Effector memory CD8-positive, alpha-beta T cell (primary cell): ENCODE measurements around the gene HAGHL.
"Not testable (repeated sequence)": the region's sequence is repeated elsewhere in the genome, so short reads cannot be mapped to it uniquely, and the experiment has no call there.

Experiments used
- ATAC-seq: fragments of 150-1000 bp; cut with Tn5 transposase; replicated peaks from 2 replicates; pipeline ENCODE4 v1.10.0; 2021; ENCODE audit warnings: mild to moderate bottlenecking, moderate library complexity
- DNase-seq, 3 experiments: peaks; one replicate each; pipeline ENCODE4 v3.0.0; 2021
- H3K27ac Mint-ChIP-seq, 2 donors: one replicate each; pipeline ENCODE4 v1.8.0; 2022; ENCODE audit warnings: mild to moderate bottlenecking in 2 of 2, mixed read lengths in 2 of 2, moderate library complexity in 2 of 2
- H3K27me3 Mint-ChIP-seq, 2 donors: one replicate each; pipeline ENCODE4 v1.8.0; 2022; ENCODE audit warnings: mixed read lengths in 2 of 2
- H3K36me3 Mint-ChIP-seq: one replicate; pipeline ENCODE4 v1.8.0; 2022; ENCODE audit warnings: mild to moderate bottlenecking, moderate library complexity, mixed read lengths; ENCODE audit not compliant: insufficient read depth
- H3K4me1 Mint-ChIP-seq, 2 donors: one replicate each; pipeline ENCODE4 v1.8.0; 2022; ENCODE audit warnings: low read depth in 2 of 2, mixed read lengths in 2 of 2
- H3K4me3 Mint-ChIP-seq, 2 donors: one replicate each; pipeline ENCODE4 v1.8.0; 2022; ENCODE audit warnings: mild to moderate bottlenecking in 2 of 2, mixed read lengths in 2 of 2, moderate library complexity in 2 of 2
- H3K9me3 Mint-ChIP-seq, 2 donors: one replicate each; pipeline ENCODE4 v1.8.0; 2022; ENCODE audit warnings: mixed read lengths in 2 of 2

Gene HAGHL

DNA sequence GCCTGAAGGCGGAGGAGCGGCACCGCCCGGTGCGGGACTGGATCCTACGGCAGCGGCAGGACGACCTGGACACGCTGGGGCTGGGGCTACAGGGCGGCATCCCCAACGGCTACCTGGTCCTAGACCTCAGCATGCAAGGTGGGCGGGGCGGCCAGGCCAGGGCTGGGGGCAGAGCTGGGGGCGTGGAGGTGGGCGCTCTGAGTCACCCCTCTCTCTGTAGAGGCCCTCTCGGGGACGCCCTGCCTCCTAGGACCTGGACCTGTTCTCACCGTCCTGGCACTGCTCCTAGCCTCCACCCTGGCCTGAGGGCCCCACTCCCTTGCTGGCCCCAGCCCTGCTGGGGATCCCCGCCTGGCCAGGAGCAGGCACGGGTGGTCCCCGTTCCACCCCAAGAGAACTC is 41.5 kb downstream of the HAGHL start:
- Mint-ChIP-seq H3K4me1 (no peaks in the 10 kb centered on the region), H3K27ac (no peak overlapping the region)

DNA sequence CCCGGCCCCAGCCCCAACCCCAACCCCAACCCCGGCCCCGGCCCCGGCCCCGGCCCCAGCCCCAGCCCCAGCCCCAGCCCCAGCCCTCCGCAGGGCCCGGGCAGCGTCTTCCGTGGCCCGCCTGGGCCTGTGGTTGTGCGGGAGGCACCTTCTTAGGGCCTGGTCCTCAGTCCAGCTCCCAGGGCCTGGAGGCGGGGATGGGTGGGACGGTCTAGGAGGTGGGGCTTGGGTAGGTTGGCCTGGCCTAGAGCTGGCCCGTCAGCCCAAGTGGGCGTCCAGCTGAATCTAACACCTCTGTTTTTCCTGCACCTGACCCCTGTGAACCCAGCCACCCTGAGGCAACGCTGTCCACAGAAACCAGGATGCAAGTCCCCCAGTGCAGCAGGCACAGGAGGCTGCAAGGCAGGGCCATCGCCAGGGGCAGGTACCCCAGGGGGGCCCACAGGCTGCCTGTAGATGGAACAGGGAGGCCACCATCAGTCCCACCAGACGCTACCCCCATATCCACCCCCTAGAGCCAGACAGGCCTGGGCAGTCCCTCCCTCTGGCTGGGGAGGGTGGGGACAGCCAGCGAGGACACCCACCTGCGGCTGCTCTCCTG is 42.4 kb downstream of the HAGHL start:
- no peak overlapping the region for H3K4me3 Mint-ChIP-seq
- peaks cover 0 to 6% of the 10 kb centered on the region in 2 donors for H3K27me3 Mint-ChIP-seq
- no peak for DNase-seq
- no peaks in the 10 kb centered on the region for H3K36me3 Mint-ChIP-seq
- H3K4me1 Mint-ChIP-seq = no peaks in the 10 kb centered on the region
- no peak overlapping the region for H3K27ac Mint-ChIP-seq
- no peak for ATAC-seq
- H3K9me3 Mint-ChIP-seq = no peaks in the 10 kb centered on the region

More for the DNA sequence above, 41.5 kb downstream of the HAGHL start:
- no peak for DNase-seq
- Mint-ChIP-seq H3K9me3 (no peaks in the 10 kb centered on the region), H3K4me3 (no peak overlapping the region), H3K27me3 (peaks cover 0 to 6% of the 10 kb centered on the region in 2 donors), H3K36me3 (no peaks in the 10 kb centered on the region)
- no peak for ATAC-seq

DNA sequence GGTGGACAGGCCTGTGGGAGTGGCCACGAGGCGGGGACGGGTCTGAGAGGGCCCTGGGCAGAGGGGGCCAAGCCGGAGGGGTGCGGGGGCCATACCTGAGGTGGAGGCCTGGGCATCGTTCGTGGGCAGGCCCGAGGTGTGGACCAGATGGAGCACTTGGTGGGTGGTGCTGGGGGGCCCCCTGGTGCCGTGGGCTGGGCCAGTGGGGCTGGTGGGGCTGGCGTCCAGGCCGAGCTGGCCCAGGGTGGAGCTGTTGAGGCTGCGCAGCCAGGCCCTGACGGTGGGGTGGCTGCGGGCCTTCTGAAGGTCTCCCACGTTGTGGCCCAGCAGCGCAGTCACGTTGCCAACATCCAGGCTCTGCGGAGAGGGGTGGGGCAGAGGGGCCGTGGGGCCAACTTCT is 43.0 kb downstream of the HAGHL start:
- H3K27ac Mint-ChIP-seq = no peak overlapping the region
- H3K36me3 Mint-ChIP-seq = no peaks in the 10 kb centered on the region
- DNase-seq (no peak), ATAC-seq (no peak)
- no peaks in the 10 kb centered on the region for H3K9me3 Mint-ChIP-seq
- peaks cover 0 to 6% of the 10 kb centered on the region in 2 donors for H3K27me3 Mint-ChIP-seq
- no peaks in the 10 kb centered on the region for H3K4me1 Mint-ChIP-seq
- no peak overlapping the region for H3K4me3 Mint-ChIP-seq

DNA sequence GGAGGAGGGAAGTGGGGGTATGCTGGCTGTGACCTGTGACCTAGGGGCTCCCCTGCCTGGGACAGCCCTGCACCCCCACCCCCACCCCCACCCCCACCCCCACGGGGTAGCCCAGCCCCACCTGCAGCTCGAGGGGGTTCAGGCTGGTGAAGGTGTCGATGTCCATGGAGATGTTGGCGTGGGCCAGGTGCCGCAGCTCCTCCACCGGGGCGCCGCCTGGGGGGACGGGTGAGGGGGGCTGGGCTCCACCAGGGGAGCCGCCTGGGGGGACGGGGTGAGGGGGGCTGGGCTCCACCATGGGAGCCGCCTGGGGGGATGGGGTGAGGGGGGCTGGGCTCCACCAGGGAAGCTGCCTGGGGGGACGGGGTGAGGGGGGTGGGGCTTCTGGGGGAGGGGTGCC is 43.5 kb downstream of the HAGHL start:
- Mint-ChIP-seq H3K27me3 (peaks cover 0 to 6% of the 10 kb centered on the region in 2 donors), H3K4me1 (no peaks in the 10 kb centered on the region), H3K27ac (no peak overlapping the region), H3K4me3 (no peak overlapping the region), H3K36me3 (no peaks in the 10 kb centered on the region), H3K9me3 (no peaks in the 10 kb centered on the region)
- ATAC-seq (no peak), DNase-seq (no peak)

DNA sequence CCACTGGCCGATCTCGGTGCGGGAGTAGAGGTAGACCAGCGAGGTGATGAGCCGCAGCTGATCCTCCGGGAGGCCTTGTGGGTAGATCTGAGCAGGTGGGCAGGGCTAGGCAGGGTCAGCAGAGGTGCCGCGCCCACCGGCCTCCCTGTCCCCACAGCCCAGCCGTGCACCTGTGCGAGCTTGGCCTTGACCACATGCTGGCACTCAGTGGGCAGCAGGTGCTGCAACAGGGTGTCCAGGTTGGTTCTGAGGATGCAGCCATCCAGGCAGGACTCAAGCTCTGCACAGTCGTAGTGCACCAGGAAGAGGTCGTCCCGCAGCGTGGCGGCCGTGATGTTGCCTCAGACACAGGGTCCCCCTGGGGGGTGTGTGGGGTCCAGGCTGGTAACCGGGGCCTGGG is 46.1 kb downstream of the HAGHL start:
- DNase-seq (no peak), ATAC-seq (no peak)
- Mint-ChIP-seq H3K36me3 (no peaks in the 10 kb centered on the region), H3K4me1 (no peaks in the 10 kb centered on the region), H3K4me3 (no peak overlapping the region), H3K27me3 (peaks cover 0 to 4% of the 10 kb centered on the region in 2 donors), H3K27ac (no peak overlapping the region), H3K9me3 (no peaks in the 10 kb centered on the region)

DNA sequence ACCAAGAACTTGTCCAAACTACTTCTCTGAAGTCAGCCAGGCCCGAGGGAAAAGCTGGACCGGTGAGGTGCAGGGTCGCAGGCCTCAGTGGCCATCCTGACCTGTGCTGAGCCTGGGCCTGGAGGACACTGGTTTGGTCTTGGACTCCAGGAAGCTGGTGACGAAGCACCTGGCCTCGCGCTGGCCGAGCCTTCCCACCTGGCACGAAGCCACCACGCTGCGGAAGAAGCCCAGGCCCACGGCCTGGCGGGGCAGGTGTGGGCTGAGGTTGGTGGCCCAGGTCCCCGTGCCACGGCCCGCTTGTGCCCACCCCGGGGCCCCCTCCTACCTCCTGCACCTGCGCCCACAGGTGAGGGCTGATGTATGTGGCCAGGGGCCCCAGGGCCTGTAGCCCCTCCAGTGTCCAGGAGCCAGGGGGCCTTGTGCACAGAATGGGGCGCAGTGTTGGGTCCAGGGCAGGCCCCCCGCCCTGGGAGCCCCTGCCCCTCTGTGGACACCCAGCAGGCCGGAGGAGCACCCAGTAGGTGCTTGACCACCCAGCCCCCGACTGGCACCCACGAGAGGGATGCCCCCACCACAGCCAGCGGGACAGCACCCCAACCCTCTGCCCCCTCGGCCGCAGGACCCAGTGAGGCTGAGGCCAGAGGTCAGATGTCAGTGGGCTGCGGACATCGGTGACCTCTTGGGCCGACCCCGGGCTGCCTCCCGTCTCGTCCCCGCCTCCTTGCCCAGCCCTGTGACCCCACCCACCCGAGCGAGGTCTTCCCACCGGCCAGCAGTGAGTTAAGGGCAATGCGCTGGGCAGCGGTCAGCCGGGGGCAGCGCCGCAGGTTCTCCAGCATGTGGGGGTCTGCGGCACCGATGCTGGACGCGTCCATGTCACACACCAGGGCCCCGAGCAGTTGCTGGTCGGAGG is 47.4 kb downstream of the HAGHL start:
- Mint-ChIP-seq H3K4me3 (no peak overlapping the region), H3K36me3 (no peaks in the 10 kb centered on the region), H3K9me3 (no peaks in the 10 kb centered on the region), H3K27ac (no peak overlapping the region), H3K4me1 (no peaks in the 10 kb centered on the region), H3K27me3 (peaks cover 0 to 7% of the 10 kb centered on the region in 2 donors)
- ATAC-seq (no peak), DNase-seq (no peak)

DNA sequence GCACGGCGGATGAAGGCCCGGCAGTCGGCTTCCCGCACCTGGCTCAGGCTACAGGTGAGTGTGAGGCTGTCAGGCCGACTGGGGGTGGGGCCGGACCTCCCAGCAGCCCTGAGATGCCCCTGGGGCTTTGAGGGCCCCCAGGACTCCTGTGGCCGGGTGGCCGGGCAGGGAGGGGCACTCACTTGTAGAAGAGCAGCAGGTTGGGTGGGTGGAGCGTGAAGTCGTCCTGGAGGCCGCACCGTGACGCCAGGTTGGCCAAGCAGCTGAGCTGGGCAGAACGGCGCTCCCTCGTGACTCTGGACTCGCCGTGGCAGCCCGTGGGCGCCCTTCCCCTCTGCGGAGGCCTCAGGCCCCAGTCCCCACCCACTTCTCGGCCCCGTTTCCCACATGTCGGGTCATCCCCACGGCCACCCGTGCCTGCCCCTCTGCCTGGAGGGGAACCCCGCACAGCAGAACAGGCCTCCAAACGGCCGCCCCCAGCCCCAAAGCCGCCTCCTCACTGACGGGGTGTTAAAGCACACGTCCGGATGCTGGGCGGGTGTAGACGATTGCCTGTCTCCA is 48.4 kb downstream of the HAGHL start:
- Mint-ChIP-seq H3K27me3 (peaks cover 1 to 7% of the 10 kb centered on the region in 2 donors), H3K36me3 (no peaks in the 10 kb centered on the region), H3K4me1 (no peaks in the 10 kb centered on the region), H3K9me3 (no peaks in the 10 kb centered on the region), H3K4me3 (no peak overlapping the region), H3K27ac (no peak overlapping the region)
- ATAC-seq = no peak
- DNase-seq = no peak

DNA sequence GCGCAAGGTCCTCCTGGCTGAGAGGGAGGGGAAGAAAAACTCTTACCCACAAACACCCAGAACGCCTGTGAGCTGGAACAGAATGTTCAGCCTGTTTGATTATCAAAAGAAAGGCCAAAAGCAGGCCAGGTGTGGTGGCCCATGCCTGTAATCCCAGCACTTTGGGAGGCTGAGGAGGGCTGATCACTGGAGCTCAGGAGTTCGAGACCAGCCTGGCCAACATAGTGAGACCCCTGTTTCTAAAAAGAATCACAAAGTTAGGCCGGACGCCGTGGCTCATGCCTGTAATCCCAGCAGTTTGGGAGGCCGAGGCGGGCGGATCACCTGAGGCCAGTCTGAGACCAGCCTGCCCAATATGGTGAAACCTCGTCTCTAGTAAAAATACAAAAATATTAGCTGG is 49.4 kb downstream of the HAGHL start:
- not testable (repeated sequence) for H3K27me3 Mint-ChIP-seq, H3K9me3 Mint-ChIP-seq, H3K4me3 Mint-ChIP-seq, DNase-seq, H3K4me1 Mint-ChIP-seq, H3K36me3 Mint-ChIP-seq, ATAC-seq, H3K27ac Mint-ChIP-seq

DNA sequence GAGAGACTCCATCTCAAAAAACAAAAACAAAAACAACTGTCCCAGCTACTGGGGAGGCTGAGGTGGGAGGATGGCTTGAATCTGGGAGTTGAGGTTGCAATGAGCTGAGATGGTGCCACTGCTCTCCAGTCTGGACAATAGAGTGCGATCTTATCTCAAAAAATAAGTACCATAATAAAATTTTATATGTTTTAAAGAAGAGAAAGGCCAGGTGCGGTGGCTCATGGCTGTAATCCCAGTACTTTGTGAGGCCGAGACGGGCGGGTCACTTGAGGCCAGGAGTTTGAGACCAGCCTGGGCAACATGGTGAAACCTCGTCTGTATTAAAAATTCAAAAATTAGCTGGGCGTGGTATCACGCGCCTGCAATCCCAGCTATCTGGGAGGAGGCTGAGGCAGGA is 49.9 kb downstream of the HAGHL start:
- H3K4me3 Mint-ChIP-seq = no peak overlapping the region
- DNase-seq = no peak
- no peaks in the 10 kb centered on the region for H3K9me3 Mint-ChIP-seq
- H3K36me3 Mint-ChIP-seq = no peaks in the 10 kb centered on the region
- peaks cover 6 to 7% of the 10 kb centered on the region in 2 donors for H3K27me3 Mint-ChIP-seq
- H3K27ac Mint-ChIP-seq = no peak overlapping the region
- no peaks in the 10 kb centered on the region for H3K4me1 Mint-ChIP-seq
- ATAC-seq = no peak

DNA sequence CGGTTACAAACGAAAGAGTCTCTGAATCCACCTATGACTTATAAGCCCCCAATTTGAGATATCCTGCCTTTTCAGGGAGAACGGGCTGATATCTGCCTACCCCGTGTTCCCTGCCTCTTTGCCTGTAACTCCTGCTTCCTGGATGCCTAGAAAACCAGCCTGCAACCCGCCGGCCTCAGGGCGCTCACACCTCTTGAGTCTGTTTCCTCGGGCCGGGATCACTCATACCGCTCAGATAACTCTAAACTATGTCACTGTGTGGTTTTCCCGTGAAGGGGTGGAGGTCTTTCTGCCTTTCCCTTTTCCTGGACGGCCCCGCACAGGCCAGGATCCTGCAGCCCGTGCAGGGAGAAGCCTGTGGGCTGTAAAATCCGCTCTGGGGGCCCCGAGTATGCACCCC is 50.9 kb downstream of the HAGHL start:
- Mint-ChIP-seq H3K36me3 (no peaks in the 10 kb centered on the region), H3K4me1 (no peaks in the 10 kb centered on the region), H3K27me3 (peaks cover 6 to 7% of the 10 kb centered on the region in 2 donors), H3K27ac (no peak overlapping the region), H3K9me3 (no peaks in the 10 kb centered on the region), H3K4me3 (no peak overlapping the region)
- DNase-seq = no peak
- ATAC-seq = no peak

DNA sequence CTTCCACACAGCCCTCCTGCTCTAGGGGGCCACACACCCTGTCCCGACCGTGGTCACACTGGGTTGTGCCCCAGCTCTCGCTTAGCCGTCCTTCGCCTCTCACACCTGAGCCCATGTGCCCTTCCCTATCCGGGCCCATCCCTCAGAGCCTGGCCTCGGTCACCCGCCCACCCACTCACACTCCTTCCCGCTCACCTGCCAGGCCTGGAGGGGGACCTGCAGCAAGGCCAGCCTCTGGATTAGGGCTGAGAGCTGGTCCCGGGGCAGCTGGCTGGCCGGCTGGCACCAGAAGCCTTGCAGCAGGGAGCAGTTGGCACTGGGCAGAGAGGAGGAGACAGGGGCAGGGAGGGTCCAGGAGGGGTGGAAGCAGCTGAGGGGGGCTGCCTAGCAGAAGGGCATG is 51.5 kb downstream of the HAGHL start:
- no peak for ATAC-seq
- Mint-ChIP-seq H3K4me3 (no peak overlapping the region), H3K27me3 (peaks cover 6 to 7% of the 10 kb centered on the region in 2 donors), H3K4me1 (no peaks in the 10 kb centered on the region), H3K36me3 (no peaks in the 10 kb centered on the region), H3K9me3 (no peaks in the 10 kb centered on the region), H3K27ac (no peak overlapping the region)
- no peak for DNase-seq

DNA sequence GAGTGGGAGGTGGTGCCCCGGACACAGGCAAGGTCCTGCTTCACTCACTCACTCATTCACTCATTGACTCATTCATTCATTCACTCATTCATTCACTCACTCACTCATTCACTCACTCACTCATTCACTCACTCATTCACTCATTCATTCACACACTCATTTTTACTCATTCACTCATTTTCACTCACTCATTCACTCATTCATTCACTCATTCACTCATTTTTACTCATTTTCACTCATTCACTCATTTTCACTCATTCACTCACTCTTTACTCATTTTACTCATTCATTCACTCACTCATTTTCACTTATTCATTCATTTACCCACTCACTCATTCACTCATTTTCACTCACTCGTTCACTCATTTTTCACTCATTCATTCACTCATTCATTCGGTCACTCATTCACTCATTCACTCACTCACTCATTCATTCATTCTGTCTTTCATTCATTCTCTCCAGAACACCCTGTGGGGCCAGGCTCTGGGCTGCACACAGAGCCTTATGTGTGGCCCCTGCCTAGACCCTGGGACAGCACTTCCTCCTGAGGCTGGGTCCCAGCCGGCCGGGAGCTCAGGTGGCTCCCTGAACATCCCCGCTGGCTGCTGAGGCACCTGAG is 52.1 kb downstream of the HAGHL start:
- Mint-ChIP-seq H3K27ac (no peak overlapping the region), H3K27me3 (peaks cover 6 to 7% of the 10 kb centered on the region in 2 donors), H3K4me1 (no peaks in the 10 kb centered on the region), H3K4me3 (no peak overlapping the region), H3K36me3 (no peaks in the 10 kb centered on the region), H3K9me3 (no peaks in the 10 kb centered on the region)
- DNase-seq (no peak), ATAC-seq (no peak)
